GM21423 (cell line): ENCODE results near the gene GRID2.
"Not testable (repeated sequence)": the region's sequence is repeated elsewhere in the genome, so short reads cannot be mapped to it uniquely, and the experiment has no call there.

Source experiments
- ATAC-seq: cut with Tn5 transposase; IDR thresholded peaks from one replicate; pipeline ENCODE4 v1.9.1; 2021; ENCODE audit warnings: mild to moderate bottlenecking, moderate library complexity; ENCODE audit not compliant: unreplicated experiment

GRID2 gene

GRCh38 chr4:92305148-92305877 is 1.5 kb downstream of the GRID2 start:
- no peak for ATAC-seq

DNA sequence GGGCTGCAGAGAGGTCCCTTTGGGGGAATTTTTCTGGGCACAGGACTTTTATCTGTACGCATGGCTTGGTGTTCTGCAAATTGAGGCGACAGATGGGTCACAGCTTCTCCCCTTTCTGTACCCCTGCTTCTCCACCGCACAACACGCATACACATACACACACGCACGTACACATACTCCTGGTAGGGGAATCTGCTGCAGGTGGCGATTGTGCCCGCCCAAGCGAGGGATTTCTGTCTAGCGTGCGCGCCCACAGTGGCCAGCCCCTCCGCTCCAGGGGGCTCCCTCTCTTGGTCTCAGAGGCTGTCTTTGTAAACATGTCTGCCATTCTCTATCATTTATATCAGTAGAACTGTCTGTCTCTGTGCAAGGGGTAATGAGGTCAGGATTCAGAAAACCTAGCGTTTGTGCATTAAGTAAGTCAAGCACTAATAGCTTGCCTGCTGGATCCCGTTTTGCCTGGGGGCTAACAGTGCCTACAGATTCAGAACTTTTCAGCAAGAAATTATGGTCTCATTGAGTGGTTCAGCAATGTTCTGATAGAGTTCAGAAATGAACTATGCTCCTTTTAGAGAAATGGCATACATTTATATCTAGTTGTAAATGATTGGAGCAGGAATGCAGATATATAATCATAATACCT is 2.2 kb downstream of the GRID2 start:
- ATAC-seq = no peak

- no peak for ATAC-seq
Measured at GRCh38 chr4:92307181-92307580, 3.4 kb downstream of the GRID2 start.

GRCh38 chr4:92307866-92308265 is 4.1 kb downstream of the GRID2 start:
- ATAC-seq = no peak

DNA sequence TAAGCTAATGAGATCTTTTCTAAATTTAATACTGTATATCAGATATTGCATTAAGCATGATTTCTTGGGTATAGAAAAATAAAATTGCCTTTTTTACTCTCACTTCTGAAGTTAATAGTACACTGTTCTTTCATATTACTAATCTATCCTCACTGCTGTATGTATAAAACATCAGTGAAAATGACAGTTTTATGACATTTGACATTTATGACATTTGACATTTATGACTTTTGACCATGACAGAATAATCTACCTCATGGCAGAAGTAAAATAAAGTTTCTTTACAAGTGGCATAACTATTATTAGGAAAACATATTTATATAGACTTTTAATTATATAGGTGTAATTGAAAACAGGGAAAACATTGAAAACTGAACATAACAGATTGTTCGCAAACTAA is 13.3 kb downstream of the GRID2 start:
- ATAC-seq = no peak

DNA sequence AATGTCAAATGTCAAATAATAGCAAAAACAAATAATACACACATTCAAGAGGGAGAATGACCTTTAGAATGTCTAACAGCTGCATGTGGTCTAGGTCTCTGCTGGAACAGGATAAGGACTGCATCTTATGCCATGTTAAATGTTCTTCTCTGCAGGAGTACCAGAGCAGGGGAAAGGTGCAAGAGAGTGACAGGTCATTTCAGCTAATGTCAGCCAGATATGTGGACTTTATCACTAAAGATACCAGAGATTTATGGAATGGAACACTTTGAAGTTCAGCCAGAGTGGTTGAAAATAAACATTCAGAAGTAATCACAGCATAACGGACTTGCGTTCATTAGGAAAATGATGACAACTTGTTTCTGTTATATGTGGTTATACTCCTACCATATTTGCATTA is 24.3 kb downstream of the GRID2 start:
- no peak for ATAC-seq

GRCh38 chr4:92333016-92333415 is 29.2 kb downstream of the GRID2 start:
- no peak for ATAC-seq

- no peak for ATAC-seq
Measured at GRCh38 chr4:92334716-92335350, 31.1 kb downstream of the GRID2 start.

DNA sequence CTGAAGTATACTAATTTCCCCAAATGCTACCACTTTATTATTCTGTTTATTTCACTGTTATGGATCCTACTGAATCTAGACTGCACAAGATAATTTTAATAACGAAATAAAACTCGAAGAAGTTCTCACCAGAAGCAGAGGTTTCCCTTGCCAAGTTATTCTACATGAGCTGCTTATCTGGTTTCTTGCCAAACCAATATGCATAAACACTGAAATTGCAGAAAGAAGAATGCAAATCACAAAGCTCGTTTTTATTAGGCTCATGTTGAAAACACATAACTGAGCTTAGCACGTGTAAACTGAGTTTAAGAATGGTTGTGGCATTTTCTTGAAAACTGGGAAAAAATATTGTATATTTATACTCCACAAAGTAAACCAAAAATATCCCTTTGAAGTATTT is 35.9 kb downstream of the GRID2 start:
- no peak for ATAC-seq

GRCh38 chr4:92344216-92344615 is 40.5 kb downstream of the GRID2 start:
- no peak for ATAC-seq

DNA sequence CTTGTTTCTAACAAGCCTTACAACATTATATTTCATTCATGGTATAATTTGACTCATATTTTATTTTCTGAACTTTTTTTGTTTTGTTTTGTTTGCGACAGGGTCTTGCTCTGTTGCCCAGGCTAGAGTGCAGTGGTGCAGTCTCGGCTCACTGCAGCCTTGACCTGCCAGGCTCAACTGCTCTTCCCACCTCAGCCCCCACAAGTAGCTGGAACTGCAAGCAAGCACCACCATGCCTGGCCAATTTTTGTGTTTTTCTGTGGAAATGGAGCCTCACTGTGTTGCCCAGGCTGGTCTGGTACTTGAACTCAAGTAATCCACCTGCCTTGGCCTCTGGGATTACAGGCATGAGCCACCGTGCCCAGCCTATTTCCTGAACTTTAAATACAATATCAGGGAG is 42.5 kb downstream of the GRID2 start:
- ATAC-seq = no peak

- ATAC-seq = no peak
Measured at GRCh38 chr4:92357966-92358365, 54.2 kb downstream of the GRID2 start.

GRCh38 chr4:92359491-92359890 is 55.7 kb downstream of the GRID2 start:
- ATAC-seq = no peak

- no peak for ATAC-seq
Measured at GRCh38 chr4:92362028-92362427, 58.3 kb downstream of the GRID2 start.

DNA sequence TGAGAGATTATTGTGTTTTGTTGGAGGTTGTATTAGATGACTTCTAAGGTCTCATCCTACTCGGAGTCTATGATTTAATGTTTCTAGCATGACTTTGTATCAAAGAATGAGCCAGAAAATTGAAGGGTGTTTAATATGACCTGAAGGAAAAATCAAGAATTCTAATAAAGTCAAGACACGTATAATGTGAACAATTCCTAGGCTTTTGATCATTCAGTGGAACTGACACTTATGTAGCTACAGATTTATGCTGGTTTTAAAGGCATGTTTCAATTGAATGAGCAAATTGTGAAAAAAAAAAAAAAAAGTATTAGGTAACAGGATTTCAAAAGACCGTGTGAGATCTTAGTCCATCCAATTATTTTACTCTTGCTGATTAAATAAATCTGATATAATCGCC is 64.9 kb downstream of the GRID2 start:
- no peak for ATAC-seq

GRCh38 chr4:92381616-92382015 is 77.8 kb downstream of the GRID2 start:
- no peak for ATAC-seq

GRCh38 chr4:92382128-92382527 is 78.4 kb downstream of the GRID2 start:
- ATAC-seq = no peak

DNA sequence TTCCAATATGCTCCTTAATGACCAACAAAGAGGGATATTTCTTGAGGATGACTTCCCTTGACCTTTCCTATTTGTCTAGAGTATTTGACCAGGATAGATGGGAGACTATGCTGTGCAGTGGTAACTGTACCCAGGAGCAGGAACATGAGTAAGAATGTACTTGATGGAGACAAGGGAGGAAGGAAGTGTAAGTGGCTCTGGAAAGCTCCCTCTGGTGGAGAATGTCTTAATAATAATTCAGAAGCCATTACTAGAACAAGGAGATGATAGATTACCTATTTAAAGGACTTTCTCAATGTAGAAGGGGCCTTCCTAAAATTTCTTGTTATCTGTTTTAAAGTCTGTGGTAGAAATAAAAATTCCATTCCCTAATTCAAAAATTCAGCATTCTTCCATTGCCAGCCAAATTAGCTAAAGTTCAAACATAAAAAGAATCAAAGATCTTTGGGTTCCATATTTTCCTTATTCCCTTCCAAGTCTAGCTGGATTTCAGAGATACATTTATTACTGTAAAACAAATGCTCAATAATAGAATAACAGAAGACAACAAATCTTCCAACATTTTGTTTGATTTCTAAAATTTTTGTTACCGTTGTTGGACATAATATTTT is 83.8 kb downstream of the GRID2 start:
- ATAC-seq = peak; percentile 87

DNA sequence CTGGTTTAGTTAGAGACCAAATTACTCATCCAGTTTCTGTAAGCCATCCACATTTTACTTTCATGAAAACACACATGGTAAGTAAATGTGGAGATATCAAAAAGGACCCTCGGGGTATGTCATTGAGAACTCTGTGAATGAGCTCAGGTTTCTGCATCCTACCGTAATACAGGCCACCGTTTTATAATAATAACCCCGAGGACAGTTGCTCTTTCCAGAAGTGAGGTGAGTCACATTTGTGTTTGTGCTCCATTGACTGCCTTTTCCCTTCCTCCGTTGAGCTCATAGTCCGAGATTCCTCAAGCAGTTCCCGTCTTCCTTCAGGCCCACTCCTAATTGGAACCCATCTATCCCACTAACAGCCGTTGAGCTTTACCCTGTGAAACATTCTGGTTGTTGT is 95.3 kb downstream of the GRID2 start:
- no peak for ATAC-seq

- ATAC-seq = not testable (repeated sequence)
Measured at GRCh38 chr4:92403525-92403924, 99.8 kb downstream of the GRID2 start.

DNA sequence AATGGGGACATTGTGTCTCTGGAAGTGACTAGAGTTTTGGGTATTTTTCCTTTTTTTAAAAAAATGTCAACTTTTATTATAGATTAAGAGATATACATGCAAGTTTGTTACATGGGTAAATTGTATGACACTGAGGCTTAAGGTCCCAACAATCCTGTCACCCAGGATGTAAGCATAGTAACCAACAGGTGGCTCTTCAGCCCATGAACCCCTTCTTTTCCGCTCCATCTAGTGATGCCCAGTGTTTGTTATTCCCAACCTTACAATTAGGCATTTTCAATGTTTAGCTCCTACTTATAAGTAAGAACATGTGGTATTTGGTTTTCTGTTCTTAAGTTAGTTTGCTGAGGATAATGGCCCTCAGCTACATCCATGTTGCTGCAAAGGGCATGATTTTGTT is 102.7 kb downstream of the GRID2 start:
- ATAC-seq = no peak

DNA sequence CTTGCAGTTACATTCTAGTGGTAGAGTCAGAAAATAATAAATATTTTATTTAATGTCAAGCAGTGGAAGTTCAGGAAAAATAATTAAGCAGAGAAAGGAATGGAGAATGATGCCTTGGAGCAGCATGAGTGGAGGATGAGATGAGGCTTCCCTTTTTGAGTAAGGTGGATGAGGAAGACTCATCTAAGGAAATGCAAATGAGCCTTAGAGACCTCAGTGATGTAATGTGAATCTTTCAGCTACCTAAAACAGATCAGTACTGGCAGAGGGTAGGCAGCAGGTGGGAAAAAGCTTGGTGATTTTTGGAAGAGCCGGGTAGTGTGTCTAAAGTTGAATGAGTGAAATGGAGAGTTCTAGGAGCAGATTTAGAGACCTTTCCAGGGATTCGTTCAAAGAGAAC is 118.2 kb downstream of the GRID2 start:
- peak; percentile 94 for ATAC-seq
